Stomach (tissue), 4 donors: Measurements from ENCODE around the gene PTPRG.

ENCODE experiments used
- EP300 ChIP-seq: sonication (generic); formaldehyde crosslinking; IDR thresholded peaks from one replicate; pipeline ENCODE4 v1.6.1; 2017; ENCODE audit warnings: antibody characterized with exemption
- POLR2A ChIP-seq, 4 donors: fragments of 450-650 bp; IDR thresholded peaks; one replicate each; pipeline ENCODE4 v1.6.1; 2016; ENCODE audit warnings: antibody characterized with exemption in 4 of 4, control low read depth in 2 of 4, mild to moderate bottlenecking in 1 of 4, moderate library complexity in 1 of 4
- POLR2AphosphoS5 ChIP-seq, 3 donors: sonication (generic); formaldehyde crosslinking; IDR thresholded peaks; one replicate each; pipeline ENCODE4 v1.6.1; 2016; ENCODE audit warnings: antibody characterized with exemption in 3 of 3
- TF ChIP-seq, protein P1 (sequence below), 7 experiments: fragments of 450-650 bp in 4 of 7; fragments of 200-600 bp in 3 of 7; sonication (generic) in 3 of 7; IDR thresholded peaks; one replicate each; pipeline ENCODE4 v1.5.1; 2016 to 2019; ENCODE audit warnings: antibody characterized with exemption in 7 of 7, control low read depth in 2 of 7, mild to moderate bottlenecking in 1 of 7

GRCh38 chr3:62154457-62155148 lies 593.2 kb downstream of the PTPRG start:
- TF ChIP-seq, protein P1, sequence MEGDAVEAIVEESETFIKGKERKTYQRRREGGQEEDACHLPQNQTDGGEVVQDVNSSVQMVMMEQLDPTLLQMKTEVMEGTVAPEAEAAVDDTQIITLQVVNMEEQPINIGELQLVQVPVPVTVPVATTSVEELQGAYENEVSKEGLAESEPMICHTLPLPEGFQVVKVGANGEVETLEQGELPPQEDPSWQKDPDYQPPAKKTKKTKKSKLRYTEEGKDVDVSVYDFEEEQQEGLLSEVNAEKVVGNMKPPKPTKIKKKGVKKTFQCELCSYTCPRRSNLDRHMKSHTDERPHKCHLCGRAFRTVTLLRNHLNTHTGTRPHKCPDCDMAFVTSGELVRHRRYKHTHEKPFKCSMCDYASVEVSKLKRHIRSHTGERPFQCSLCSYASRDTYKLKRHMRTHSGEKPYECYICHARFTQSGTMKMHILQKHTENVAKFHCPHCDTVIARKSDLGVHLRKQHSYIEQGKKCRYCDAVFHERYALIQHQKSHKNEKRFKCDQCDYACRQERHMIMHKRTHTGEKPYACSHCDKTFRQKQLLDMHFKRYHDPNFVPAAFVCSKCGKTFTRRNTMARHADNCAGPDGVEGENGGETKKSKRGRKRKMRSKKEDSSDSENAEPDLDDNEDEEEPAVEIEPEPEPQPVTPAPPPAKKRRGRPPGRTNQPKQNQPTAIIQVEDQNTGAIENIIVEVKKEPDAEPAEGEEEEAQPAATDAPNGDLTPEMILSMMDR (IDR thresholded peaks at IDR 0.05): no peak
- TF ChIP-seq POLR2A (IDR thresholded peaks at IDR 0.05) (no peak), POLR2AphosphoS5 (IDR thresholded peaks at IDR 0.05) (no peak), EP300 (no peak)
